HG03442 (cell line): ENCODE measurements around the gene ACRV1.

Source experiments
- ATAC-seq: cut with Tn5 transposase; IDR thresholded peaks from one replicate; pipeline ENCODE4 v1.9.1; 2021; ENCODE audit warnings: mild to moderate bottlenecking, moderate library complexity; ENCODE audit not compliant: unreplicated experiment

ACRV1 gene

GRCh38 chr11:125662689-125663088 lies 18.0 kb downstream of the ACRV1 start:
- no peak for ATAC-seq

DNA sequence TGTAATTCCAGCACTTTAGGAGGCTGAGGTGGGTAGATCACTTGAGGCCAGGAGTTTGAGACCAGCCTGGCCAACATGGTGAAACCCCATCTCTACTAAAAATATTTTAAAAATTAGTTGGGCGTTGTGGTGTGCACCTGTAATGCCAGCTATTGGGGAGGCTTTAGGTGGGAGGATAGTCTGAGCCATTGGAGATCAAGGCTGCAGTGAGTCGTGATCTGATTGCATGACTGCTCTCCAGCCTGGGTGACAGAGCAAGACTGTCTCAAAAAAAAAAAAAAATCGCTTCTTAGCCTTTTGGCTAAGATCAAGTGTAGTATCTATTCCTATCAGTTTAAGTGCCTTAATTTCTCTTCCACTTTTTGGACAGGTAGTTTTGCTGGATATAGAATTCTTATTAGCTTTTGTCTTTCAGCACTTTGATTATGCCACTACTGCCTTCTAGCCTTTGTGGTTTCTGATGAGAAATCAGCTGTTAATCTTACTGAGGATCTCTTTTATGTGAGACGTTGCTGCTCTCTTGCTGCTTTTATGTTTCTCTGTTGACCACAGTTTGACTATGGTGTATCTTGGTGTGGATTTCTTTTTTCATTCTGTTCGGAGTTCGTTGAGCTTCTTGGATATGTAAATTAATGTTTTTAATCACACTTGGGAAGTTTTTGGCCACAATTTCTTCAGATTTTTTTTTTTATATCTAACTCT lies 31.0 kb downstream of the ACRV1 start:
- no peak for ATAC-seq

DNA sequence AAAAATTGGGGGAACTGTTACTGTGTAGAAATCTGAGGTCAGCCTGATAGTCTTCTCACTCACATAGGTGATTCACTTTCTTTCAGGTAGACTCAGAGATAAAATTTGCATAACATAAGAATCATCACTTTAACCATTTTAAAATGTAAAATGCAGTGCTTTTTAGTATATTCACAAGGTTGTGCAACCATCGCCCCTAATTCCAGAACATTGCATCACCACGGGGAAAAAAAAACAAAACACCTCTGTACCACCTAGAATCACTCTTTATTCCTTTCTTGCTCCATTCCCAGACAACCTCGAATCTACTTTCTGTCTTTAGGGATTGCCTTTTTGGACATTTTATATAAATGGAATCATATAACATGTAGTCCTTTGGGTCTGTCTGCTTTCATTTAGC lies 34.8 kb downstream of the ACRV1 start:
- no peak for ATAC-seq

DNA sequence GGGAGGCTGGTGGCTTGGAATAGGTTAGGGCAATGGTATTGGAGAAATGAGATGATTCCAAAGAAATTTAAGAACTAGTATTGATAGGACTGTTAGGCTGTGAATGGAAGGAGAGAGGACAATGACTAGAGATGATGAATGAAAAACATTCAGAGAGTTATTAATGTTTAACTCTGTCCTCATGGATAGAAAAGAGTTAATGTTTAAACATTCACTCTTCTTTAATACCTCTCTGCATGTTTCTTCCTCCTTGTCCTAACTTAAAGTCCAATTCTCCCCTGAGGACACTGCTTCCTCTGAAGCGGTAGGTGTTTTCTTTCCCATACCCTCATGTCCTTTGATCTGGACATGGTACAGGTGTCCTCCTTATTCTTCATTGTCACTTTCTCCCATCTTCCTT lies 42.3 kb downstream of the ACRV1 start:
- ATAC-seq: no peak

DNA sequence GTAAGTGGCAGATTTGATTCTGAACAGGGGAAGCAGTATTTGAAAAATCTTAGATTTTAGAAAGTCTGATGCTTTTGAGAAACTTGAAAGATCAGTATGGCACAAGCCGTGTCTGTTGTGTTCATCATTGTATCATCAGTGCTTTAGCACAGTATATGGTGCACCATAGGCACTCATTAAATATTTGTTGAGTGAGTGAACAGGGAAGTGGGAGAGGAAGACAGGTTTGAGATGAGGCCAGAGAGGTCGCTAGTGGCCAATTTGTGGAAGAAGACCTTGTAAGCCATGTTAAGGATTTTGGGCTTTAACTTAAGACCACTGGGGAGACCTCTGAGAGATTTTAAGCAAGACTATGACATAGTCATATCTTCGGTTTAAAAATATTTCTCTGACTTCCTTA lies 42.8 kb downstream of the ACRV1 start:
- no peak for ATAC-seq

DNA sequence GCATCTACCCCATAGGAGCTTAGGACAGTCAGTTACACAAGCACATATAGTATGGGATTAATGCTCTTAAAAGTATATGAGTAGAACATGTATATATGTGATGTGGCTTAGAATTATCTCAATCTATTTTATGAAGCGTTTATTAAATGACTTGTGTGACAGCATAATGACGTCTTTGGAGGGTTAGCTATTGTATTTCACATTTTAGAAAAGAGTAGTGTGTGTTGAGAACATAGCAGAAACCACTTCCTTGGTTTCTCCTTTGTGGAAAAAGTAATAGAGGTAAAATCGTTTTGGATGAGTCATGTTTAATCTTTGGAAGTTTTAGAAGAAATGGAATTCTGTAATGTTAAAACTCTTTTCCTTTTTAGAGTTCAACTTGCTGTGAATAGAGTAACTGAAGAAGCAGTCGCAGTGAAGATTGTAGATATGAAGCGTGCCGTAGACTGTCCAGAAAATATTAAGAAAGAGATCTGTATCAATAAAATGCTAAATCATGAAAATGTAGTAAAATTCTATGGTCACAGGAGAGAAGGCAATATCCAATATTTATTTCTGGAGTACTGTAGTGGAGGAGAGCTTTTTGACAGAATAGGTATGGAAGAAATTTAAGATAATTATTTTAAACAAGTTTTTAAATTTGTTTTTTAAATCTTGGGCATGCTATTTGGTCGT lies 53.3 kb downstream of the ACRV1 start:
- ATAC-seq: no peak

- ATAC-seq: peak; percentile 24
Observed at GRCh38 chr11:125626288-125626950, 54.2 kb downstream of the ACRV1 start.

GRCh38 chr11:125625630-125626287 lies 54.9 kb downstream of the ACRV1 start:
- ATAC-seq: peak; percentile 89

DNA sequence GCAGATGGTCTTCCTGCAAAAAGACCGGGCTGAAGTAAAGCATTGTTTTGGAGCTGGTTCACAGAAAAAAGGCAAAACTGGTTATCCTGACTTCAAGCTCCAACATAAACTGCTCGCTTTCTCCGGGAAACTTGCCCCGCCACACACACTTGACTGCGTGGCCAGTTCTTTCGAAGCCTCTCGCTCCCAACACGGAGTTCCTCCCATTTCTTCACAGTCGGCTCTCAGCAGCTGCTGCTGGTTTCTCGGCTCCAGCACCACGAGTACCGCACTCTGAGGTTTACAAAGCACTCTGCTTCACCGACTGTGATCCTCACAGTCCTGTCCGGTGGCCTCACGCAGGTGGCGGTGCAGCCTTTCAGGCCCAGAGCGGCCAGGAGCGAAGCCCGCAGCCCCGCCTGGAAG lies 55.4 kb downstream of the ACRV1 start:
- ATAC-seq: no peak

GRCh38 chr11:125624756-125625213 lies 55.9 kb downstream of the ACRV1 start, which contains the start of gene CHEK1:
Gene CHEK1, plus strand, starts transcription at chr11:125625163. Its CDS starts 1,606 bp downstream, at chr11:125626769.
- ATAC-seq: no peak

- ATAC-seq: no peak
Observed at GRCh38 chr11:125623064-125623463, 57.6 kb downstream of the ACRV1 start.

- ATAC-seq: no peak
Observed at GRCh38 chr11:125621995-125622394, 58.7 kb downstream of the ACRV1 start.
